A549 treated with DMSO at 1 μM for 4 hours (cell line): ENCODE results near the gene NGDN. TPM values are rescaled to one million over a fixed set of nuclear protein-coding genes. Genes with fewer than 3 reads are reported as not detected.

Experiments
- total RNA-seq: library from RNA; stranded (reverse); fragments of 200-300 nt; extraction: Qiagen RNA extraction; gene quantifications from 5 replicates; pipeline ENCODE4 v1.2.3, GENCODE V29; 2022; ENCODE audit warnings: low read depth

The NGDN gene
- 64.5 to 68.9 TPM (median 66.7 TPM) in 5 replicates for total RNA-seq

DNA sequence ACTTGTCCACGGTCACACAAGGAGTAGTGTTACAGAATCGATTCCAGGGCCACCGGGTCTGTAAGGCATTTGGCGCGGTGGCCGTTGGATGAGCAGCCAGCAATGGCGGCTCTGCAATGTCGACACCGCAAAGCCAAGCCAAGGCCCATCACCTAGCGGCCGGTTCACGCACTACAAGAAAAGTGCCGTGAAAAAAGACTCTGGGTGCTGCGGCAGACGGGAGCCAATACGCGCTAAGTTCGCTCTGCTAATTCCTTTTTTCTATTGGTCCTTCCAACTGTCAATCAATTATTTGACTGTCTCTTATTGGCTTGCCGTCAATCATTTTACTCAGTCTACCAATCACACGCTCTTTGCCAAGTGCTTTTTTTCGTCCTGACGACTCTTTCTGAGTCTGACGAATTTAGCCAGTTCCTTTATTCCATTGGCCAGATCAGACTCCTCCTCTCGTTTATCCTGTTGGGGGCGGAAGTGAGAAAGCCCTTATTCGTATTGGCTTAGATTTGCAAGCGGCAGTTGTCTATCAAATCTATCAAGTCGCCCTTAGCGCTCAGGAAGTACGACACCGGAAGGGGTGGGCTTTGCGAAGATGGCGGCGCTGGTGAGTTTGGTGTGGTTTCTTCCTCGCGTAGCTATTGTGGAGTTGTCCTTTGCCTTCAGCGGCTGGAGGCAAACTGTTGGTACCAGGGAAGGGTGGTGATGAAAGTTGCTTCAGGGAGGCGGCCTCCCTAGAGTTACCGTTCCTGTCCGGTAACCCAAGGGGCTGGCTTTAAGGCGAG, at the start of gene NGDN:
Gene NGDN (plus strand): TSS at position 577 of the 779 bp plus-strand sequence. CDS start 13 bp downstream, at position 590.

DNA sequence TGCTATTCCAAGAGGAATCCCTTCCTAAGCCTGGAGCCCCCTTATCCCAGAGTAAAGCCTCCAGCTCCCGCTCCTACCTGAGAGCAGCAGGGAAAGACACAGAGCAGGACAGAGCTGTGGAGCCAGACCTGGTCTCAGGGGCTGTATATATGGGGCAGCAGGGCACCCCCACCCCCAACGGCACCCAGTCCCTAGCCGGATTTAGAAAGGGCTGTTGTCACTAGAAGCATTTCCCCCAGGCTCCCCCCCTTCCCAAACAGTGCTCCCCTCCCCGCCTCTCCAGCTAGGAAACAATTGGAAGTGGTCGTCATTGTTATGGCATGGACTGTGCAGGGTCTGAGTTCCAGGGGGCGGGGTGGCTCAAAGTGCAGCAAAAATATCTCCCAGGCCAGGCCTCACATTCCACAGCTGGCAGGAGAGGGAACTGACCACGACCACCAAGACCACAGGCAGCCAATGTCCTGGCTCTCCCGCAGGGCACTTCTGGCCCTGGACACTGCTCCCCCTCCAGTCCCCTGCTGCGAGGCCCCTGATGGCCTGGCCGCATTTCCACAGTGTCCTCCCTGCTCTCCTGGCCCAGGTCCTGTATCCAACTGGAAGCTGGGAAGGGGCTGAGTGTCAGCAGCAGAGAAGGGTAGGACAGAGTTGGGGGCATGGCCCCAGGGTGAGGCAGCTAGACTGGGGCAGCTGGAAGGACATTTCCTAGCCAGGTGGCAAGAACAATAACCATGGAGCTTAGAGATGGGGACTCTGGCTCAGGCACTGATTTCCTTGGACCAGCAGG, 33.8 kb upstream of the NGDN start, which contains the start of gene MYH7:
Gene MYH7 (minus strand): TSS at position 118 of the 784 bp plus-strand sequence. CDS start 1,928 bp downstream, outside the sequence.

Other genes with a start within 250 kb of the NGDN start
- gene RNF212B, start 231.8 kb upstream of the NGDN start, total RNA-seq = not detected in 5 replicates
- gene HOMEZ, start 183.6 kb upstream of the NGDN start, total RNA-seq = 6.6 to 9.4 TPM (median 8.4 TPM) in 5 replicates
- gene PPP1R3E, start 166.8 kb upstream of the NGDN start, total RNA-seq = 3.3 to 5.4 TPM (median 4.4 TPM) in 5 replicates
- gene BCL2L2, start 162.9 kb upstream of the NGDN start, total RNA-seq = 19.4 to 23.1 TPM (median 21.3 TPM) in 5 replicates
- 140 to 168 TPM (median 158 TPM) in 5 replicates for gene PABPN1, start 148.2 kb upstream of the NGDN start, total RNA-seq
- 5.8 to 7.9 TPM (median 6.6 TPM) in 5 replicates for gene SLC22A17, start 116.8 kb upstream of the NGDN start, total RNA-seq
- gene EFS, start 104.5 kb upstream of the NGDN start, total RNA-seq = not detected in 5 replicates
- gene IL25, start 96.9 kb upstream of the NGDN start, total RNA-seq = not detected in 5 replicates
- not detected in 5 replicates for gene CMTM5, start 92.7 kb upstream of the NGDN start, total RNA-seq
- gene MYH6, start 61.4 kb upstream of the NGDN start, total RNA-seq = not detected in 5 replicates
- gene MYH7, start 34.0 kb upstream of the NGDN start, total RNA-seq = not detected in 5 replicates
- 0.36 to 1.7 TPM (median 1.5 TPM) in 5 replicates for gene ZFHX2, start 82.1 kb downstream of the NGDN start, total RNA-seq
- 12.8 to 14.9 TPM (median 13.5 TPM) in 5 replicates for gene THTPA, start 86.6 kb downstream of the NGDN start, total RNA-seq
- gene AP1G2, start 98.1 kb downstream of the NGDN start, total RNA-seq = 36.8 to 56.9 TPM (median 49.3 TPM) in 5 replicates
- 0.05 to 0.07 TPM in 2 of 5 replicates, not detected in the others for gene JPH4, start 109.1 kb downstream of the NGDN start, total RNA-seq
- gene DHRS2, start 166.7 kb downstream of the NGDN start, total RNA-seq = 6.1 to 10.3 TPM (median 7.8 TPM) in 5 replicates